COR-L47 (cell line): ENCODE measurements around the gene PITRM1.
"Not testable (repeated sequence)": the region's sequence is repeated elsewhere in the genome, so short reads cannot be mapped to it uniquely, and the experiment has no call there.

Source experiments
- DNase-seq: peaks from one replicate; lab custom pipeline; 2025; lab: John Stamatoyannopoulos, UW

The PITRM1 gene

DNA sequence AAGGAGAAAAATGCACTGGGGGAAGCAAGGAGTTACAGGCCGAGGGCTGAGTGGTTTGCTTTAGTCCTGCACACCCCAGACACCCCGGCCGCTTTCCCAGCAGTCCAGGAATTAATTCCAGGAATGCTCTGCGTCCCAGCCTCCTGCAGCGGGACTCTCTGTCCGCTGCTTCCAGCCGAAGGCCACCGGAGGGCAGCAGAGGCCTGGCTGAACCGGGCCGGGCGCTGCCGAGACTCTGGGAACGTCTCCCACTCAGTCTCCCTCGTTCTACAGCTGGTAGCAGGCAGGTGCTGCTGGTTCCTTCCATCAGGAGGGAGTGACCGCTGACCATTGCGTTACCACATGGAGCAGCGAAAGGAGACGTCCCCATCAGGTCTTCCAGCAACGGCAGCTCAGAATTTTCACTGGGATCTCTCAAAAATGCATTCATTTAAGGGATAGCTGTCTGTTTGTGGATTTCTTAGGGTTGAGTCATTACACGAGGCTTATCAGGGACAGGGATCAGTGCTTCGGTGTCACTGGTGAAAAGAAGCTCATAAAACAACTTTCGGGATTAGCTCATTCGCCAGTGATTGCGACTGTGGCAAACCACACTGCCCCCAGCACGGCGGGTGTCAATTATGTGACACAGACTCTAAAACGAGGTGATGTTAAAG is 24.9 kb upstream of the PITRM1 start:
- peak; percentile 42 for DNase-seq

DNA sequence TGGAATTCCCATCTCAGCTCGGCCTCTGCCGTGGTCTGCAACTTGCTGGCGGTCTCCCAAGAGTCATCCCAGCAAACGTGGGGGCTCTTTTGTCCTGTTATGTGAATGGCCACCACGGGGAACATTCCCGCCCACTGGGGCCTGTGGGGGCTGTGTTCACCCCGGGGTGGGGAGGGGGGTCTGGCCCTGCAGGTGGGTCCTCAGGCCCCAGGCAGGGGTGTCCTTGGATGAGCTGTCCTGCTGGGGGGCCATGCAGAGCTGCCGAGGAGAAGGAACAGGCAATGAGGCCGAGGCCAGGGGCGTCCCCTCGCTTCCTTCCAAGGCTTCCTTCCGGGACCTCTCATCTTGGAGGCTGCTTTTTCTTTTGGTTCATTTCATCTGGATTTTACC is 24.4 kb upstream of the PITRM1 start:
- DNase-seq, result no peak

DNA sequence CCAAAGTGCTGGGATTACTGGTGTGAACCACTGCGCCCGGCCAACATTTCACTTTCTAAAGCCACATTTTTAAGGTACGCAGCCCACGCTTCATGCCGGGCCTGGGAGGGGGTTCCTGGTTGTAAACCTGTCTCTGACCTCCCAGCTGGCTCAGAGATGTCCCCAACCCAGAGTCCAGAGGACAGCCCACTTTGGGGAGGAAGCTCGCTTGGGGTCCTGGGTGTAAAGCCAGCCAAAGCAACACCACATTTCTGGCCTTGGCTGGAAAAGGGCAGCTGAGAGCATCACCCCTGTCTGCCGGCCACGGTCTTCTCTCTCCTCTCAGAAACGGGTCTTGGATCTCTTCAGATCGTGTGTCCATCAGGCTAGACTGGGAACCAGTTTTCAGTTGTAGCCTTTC is 23.9 kb upstream of the PITRM1 start:
- no peak for DNase-seq

DNA sequence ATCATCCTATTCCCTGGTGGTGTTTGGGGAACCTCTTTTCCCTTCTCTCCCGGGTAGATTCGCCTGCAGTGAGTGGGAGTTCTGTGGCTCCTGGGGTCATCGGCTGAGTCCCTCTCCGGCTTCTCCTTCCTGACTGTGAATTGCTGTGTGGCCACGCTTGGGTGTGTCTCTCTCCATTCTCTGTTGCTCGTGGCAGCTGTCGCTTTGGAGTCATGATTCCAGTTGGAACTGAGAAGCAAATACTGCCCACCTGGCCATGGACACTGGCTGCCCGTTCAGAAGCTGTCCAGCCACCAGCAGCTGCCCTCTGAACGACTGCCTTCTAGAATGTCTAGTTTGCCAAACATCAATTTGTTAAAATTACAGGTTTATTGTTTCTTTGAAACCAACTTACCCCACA is 23.1 kb upstream of the PITRM1 start:
- no peak for DNase-seq

DNA sequence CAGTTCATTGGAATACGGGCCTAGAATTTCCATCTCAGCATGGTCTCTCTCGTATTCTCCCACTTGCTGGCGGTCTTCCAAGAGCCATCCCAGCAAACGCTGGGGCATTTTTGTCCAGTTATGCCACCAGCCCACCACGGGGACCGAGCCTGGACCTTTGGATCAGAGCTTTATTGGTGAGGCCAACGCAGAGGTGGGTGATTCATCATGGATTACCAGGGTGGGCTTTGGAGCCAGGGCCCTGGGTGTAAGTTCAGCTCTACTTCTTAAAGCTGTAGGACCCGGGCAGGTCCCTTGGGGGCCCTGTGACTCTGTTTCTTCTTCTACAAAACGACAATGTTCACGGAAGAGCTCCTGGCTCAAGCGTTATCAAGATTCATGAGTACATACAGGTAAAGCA is 22.7 kb upstream of the PITRM1 start:
- no peak for DNase-seq

DNA sequence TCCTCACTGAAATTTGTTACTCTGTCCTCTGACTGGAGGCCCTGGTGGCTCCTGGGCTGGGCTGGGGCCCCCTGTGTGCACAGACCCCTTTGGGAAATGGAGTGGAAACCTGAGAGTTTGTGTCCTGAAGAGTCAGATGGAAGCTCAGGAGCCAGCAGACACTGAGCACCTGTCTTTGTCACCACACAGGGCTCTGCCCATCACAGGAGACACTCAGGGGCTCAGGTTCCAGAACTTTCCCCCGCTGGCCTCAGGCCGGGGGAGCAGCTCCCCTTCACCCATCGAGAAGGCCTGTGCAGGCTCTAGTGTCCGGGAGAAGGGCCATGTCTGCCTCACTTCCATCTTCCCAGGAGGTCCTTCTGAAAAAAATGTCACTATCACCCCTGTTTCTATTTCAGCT is 22.3 kb upstream of the PITRM1 start:
- no peak for DNase-seq

DNA sequence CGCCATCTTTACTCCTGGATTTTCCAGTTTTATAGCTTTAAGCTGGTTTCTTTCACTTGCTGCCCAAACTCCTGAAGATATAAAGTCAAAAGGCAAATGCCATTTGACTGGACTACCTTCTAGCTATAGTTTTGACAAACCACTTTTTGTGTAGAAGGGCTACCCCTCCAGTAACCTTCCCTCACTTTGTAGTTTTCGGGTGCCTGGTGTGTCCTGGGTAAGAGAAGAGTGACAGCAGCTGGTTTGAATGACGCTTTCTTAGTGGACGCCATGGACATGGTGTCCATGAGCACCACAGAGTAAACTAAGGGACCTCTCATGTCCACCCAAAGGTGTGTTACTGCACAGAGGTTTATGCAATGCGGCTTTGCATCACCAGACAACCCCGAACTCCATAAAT is 21.2 kb upstream of the PITRM1 start:
- DNase-seq, result no peak

DNA sequence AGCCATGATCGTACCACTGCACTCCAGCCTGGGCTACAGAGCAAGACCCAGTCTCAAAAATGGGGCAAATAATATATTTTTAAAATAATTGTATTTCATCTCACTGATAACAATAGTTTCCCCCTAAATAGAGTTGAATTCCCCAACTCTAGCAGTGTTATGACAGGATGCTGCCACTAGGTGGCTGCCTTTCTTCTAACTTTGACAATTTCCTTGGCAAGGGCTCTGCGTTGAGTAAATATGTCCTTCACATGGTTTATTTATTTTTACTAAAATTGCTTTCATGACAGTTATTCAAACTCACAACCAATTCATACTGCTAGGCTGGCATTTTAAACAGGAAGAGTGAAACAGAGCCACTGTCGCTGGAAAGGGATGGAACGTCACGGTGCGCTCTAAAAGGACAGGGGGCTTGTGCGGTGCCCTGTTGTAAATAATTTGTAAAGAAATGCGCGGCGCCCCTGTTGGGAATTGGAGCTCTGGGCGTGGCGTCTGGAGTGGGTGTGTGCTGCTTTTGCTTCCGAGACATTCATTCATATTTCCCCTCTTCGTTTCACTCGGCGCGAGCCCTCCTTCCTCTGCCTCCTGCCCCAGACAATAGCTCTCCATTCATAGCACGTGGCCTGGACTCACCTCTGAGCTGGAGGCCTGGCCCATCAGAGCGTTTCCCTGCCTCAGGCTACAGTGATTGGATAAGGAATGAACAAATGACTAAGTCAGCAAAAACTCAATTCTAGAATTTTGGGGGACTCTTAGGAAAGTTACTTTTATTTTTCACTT is 20.5 kb upstream of the PITRM1 start:
- peak; percentile 47 for DNase-seq

DNA sequence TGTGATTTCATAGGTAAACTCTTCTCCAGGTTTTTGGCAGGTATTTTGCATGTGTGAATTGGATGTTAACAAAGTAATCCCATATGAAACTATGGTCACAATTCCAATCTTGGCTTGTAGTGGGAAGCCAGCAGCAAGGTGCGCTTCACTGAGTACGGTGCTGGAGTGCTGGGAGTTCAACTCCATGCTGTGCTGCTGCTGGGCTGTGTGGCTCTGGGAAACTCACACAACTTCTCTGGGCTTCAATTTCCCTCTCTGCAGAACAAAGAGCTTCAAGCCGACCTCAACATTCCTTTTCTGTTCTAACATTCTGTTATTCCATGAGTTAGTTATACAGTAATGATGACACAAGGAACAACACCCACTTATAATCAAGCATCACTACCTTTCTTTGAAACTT is 18.2 kb upstream of the PITRM1 start:
- no peak for DNase-seq

DNA sequence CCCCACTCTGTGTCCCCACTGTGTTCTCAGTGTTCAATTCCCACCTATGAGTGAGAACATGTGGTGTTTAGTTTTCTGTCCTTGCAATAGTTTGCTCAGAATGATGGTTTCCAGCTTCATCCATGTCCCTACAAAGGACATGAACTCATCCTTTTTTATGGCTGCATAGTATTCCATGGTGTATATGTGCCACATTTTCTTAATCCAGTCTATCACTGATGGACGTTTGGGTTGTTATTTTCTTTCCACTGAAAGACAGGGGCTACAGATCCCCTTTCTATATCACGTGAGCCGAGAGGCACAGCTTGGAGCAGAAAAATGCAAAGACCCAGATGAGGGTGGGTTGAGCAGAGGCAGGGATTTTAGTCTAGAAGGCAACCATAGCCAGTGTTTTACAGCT is 14.6 kb upstream of the PITRM1 start:
- DNase-seq, result not testable (repeated sequence)

DNA sequence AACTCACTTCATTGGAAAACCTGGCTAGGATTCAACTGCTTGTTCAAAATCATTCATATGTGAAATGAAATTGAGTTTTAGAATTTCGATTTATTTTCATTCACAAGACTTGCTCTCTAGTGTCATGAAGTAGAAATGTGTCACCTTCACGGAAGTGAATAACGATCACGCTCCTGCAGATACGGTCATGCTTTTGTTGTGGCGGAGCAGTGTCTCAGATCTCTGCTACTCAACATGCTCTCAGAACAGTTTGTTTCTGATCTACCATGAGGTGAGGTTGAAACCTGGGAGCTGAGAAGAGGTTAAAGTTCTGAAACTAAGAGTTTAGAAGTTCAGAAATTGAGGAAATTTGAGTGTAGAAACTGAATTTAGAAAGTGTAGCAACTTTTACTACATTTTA is 13.8 kb upstream of the PITRM1 start:
- no peak for DNase-seq

DNA sequence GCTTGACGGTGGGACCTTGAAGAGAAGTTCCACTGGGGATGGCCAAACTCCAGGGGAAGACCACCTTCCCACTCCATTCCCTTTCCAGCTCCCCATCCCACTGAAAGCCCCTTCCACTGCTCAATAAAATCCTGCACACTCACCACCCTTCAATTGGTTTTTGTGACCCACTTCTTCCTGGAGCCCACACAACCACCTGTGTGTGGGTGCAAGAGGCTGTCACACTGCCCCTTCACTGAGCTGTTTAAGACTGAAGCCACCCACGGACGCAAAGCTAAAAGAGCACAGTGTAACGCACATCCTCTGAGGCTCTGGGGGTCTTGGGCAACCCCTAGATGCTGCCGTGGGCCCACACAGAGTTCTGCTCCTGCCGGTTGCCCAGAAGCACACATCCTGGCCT is 12.8 kb upstream of the PITRM1 start:
- no peak for DNase-seq

DNA sequence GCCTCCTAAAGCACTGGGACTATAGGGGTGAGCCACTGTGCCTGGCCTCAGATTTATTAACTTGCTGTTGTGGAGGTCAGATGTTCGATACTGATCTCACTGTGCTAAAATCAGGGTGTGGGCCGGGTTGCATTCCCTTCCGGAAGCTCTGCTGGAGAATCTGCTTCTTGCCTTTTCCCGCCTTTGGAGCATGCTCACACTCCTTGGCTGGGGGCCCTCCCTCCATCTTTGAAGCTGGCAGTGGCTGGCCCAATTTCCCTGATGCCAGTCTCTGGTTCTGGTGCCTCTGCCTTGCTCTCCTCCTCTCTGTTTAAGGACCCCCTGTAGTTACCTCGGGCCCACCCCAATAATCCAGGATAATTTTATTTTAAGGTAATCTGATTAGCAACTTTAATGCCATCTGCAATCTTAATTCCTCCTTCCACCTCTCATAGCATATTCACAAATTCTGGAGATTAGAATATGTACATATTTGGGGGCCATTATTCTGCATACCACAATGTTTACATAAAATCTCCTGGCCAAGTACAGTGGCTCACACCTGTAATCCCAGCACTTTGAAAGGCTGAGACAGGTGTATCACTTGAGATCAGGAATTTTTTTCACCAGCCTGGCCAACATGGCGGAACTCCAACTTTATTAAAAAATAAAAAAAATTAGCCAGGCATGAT is 7.9 kb upstream of the PITRM1 start:
- no peak for DNase-seq

DNA sequence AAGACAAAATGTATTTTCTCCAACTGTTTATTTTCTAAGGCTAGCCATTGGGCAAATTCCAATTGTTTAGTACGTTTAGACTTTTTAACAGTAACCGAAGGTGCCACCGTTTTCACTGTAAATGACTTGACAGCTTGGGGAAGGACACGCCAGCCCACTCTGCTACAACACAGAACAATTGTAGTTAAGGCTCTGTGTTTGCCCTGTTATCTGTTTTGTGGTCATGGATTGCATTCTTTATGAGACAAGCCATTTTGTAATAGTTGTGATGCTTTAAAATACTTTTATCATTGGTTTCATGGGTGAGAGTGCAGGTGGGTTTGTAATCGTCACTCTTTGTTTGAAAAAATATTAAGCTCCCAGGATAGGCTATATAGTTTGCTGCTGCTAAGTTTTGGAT is 6.6 kb upstream of the PITRM1 start:
- no peak for DNase-seq

DNA sequence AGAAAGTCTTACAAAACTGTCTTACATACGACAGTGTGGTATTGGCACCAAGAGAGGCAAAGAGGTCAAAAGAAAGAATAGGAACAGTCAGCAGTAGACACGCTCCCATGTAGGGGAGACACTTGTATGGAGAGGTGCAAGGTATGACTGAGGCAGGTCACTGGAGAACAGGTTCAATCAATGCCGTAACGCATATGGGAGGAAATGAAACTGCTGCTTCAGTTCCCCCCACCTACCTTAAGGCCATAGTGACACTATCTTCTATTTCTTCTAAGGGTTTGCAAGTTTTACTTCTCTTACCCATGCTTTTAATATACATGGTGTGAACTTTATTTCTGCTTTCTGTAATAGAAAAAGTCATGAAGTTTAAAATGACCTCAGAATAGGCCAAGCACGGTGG is 5.5 kb upstream of the PITRM1 start:
- DNase-seq, result no peak

DNA sequence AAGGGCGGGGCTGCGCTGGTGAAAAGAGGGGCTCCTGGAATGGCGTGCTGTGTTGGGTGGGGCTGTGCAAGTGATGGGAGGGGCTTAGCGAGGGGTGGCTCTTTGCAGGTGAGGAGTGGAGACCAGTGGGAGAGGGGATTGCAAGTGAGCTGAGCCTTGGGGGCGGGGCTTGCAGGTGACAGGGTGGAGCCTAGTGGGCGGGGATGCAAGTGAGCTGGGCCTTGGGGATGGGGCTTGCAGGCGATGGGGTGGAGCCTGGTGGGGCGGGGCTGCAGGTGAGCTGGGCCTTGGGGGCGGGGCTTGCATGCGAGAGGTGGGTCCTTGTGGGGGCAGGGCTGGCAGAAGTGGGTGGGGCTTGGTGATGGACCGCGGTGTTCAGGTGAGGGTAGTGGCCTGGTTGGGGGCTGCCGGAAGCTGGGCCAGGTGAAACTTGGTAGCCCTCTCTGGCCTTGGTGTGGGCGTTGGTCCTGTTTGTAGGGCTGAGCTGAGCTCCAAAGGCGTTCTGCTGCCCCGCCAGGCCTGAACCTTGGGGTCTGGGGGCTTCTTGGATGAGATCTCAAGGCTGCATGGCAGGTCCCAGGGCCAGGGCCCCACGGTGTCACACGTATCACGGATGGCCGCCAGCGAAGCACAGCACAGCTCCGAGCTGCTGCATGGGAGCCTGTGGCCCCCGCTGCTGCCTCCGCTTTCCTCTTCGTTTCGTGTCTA is 743 bp upstream of the PITRM1 start:
- DNase-seq, result peak; percentile 69

DNA sequence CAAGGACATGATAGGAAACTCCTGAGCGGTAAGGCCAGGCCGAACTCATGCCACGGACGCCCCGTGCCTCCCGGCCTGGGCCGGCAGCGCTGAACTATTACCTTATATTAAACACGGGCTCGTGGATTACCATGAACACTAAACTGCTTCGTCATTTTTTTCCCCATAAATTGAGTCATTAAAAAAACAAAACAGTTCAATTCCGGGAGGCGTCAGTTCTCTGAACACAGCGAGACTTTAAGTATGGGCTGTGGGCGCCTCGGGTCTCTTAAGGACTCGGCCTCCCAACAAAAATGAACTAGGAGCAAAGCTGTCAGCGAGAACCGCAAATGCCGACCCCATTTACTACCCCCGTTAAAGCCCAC is 519 bp downstream of the PITRM1 start:
- DNase-seq, result no peak

DNA sequence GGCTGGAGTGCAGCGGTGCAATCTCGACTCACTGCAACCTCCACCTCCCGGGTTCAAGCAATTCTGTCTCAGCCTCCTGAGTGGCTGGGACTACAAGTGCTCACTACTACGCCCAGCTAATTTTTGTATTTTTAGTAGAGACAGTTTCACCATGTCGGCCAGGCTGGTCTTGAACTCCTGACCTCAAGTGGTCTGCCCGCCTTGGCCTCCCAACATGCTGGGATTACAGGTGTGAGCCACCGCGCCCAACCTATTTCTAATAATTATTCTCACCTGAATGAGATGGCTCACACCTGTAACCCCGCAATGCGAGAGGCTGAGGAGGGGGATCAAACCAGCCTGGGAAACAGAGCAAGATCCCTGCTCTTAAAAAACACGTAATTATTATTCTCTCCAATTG is 1.1 kb downstream of the PITRM1 start:
- DNase-seq, result not testable (repeated sequence)

DNA sequence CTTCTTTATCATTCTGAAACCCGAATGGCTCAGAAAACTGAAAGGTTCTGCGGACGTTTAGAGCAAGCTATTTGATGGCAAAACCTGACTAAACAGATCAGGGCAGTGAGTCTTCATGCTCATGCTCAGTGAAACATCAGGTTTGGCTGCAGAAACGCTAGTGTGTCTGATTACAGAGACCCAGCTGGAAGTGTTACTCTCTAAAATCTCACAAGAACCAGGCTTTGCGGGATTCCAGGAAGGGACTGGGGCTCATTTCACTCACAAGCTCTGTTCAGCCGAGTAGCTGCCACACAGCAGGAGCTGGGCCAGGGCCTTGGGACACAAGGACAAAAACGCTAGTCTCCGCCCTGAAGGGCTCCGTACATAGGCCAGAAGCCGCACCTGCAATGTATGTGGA is 2.9 kb downstream of the PITRM1 start:
- no peak for DNase-seq

DNA sequence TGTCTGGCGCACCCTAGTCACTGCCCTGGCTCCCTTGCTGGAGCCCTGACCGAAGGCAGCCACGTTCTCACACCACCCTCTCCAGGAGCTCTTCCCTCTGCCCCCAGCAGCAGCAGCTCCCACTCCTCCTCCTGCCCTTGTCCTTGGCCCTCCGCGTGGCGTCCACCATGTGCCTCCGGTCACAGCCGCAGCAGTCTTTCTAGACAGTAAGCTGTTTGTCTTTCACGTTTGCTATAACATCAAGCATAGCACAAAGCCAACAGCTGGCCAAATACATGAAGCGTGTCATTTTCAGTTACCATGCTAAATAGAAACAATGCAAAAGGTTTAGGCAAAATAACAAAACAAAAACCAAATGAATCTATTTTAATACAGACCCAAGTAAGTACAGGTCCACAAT is 3.3 kb downstream of the PITRM1 start:
- no peak for DNase-seq

DNA sequence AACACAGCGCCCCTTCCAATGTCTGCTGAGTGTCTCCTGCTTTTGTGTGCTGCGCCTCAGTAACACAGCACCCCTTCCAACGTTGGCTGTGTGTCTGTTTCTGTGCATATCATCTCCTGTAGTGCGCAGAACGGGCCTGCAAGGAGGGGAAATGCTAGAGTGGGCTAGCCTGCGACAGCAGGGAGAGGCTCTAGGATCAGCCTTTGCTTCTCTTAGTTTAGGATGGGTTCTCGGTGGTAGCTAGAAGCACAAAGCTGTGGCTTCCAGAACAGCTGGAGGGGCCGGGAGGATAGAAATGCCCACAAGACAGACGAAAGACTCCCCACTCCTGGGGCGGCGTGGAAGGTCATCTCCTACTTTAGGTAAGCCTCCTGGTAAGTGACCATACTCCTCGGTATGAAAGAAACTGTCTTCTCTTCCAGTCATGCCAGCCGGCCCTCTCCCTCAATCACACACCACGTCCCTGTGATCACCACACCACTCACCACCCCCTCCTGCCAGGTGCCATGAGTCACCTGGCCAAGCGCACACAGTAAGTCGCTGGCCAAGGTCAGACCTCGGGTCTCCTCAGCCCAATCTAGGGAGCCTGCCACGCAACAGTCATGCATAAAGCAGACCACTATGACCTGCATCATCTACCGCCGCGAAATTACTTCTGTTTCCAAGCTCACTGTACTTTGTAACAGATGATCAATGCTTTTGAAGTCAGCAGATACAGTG is 4.8 kb downstream of the PITRM1 start:
- DNase-seq, result no peak
